DND-41 (cell line): ENCODE results near the gene LRRC74B.

ENCODE experiments used
- EZH2 ChIP-seq: IDR thresholded peaks from 3 replicates; pipeline ENCODE4 v1.6.1; 2012; ENCODE audit warnings: borderline replicate concordance, low read depth, mild to moderate bottlenecking, moderate library complexity, low read length, inconsistent platforms; ENCODE audit not compliant: severe bottlenecking
- TF ChIP-seq, protein P1 (sequence below): IDR thresholded peaks from 2 replicates; pipeline ENCODE4 v1.5.1; 2012; ENCODE audit warnings: borderline replicate concordance, low read length, moderate library complexity, mild to moderate bottlenecking; ENCODE audit not compliant: poor library complexity, severe bottlenecking; ENCODE audit errors: extremely low read depth

DNA sequence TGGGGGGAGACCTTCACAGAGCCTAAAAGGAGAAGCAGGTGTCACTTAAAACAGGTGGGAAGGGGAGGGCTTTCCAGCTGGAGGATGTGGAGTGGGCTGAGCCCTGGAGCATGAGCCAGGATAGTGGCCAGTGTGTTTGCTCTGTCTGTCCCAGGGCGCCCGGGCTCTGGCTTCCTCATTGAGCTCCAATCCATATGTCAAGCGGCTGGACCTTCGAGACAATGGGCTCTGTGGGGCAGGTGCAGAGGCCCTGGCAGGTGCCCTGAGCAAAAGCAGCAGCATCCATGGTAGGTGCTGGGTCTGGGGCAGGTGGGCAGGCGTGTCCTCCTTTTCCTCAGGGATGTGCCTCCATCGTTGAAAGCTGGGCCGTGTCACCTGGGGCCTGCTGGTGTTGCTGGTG is 2.0 kb downstream of the LRRC74B start:
- TF ChIP-seq, protein P1, sequence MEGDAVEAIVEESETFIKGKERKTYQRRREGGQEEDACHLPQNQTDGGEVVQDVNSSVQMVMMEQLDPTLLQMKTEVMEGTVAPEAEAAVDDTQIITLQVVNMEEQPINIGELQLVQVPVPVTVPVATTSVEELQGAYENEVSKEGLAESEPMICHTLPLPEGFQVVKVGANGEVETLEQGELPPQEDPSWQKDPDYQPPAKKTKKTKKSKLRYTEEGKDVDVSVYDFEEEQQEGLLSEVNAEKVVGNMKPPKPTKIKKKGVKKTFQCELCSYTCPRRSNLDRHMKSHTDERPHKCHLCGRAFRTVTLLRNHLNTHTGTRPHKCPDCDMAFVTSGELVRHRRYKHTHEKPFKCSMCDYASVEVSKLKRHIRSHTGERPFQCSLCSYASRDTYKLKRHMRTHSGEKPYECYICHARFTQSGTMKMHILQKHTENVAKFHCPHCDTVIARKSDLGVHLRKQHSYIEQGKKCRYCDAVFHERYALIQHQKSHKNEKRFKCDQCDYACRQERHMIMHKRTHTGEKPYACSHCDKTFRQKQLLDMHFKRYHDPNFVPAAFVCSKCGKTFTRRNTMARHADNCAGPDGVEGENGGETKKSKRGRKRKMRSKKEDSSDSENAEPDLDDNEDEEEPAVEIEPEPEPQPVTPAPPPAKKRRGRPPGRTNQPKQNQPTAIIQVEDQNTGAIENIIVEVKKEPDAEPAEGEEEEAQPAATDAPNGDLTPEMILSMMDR, result no peak
- TF ChIP-seq EZH2, result no peak
